A549 (cell line): ENCODE measurements around the gene CS. TPM values are rescaled to one million over a fixed set of nuclear protein-coding genes. Genes with fewer than 3 reads are reported as not detected.

Source experiments
- ATAC-seq, 2 experiments: fragments of 200-7000 bp in 1 of 2; fragments of >200 bp in 1 of 2; cut with Nextera tagmentation in 1 of 2; cut with Tn5 transposase in 1 of 2; 3 replicates each; pipeline versions ENCODE4 v1.8.0 to v1.9.1; 2018 to 2020; ENCODE audit warnings: mild to moderate bottlenecking in 1 of 2, moderate library complexity in 1 of 2
- CTCF ChIA-PET: fragments of 300-600 bp; sonication (Branson Sonifier 250); formaldehyde crosslinking; extraction: SDS; loops from one replicate; lab custom pipeline; 2021; ENCODE audit warnings: antibody characterized with exemption, inconsistent platforms; lab: Yijun Ruan, JAX
- POLR2A ChIA-PET: fragments of 350-600 bp; formaldehyde crosslinking; extraction: SDS; loops from one replicate; lab custom pipeline; 2021; ENCODE audit warnings: antibody characterized with exemption, inconsistent platforms; lab: Yijun Ruan, JAX
- DNase-seq, 2 experiments: peaks; one replicate each; pipeline versions ENCODE4 v3.0.0 to v3.0.0-alpha.2; 2011 to 2016; ENCODE audit warnings: low read depth in 1 of 2, low spot score in 1 of 2
- FAIRE-seq: peaks from 2 replicates; lab custom pipeline; 2011; peaks lifted over from hg19 to GRCh38; lab: Jason Lieb, UNC
- H3K27ac ChIP-seq, 2 experiments: fragments of >200 bp; sonication (Bioruptor Twin); formaldehyde crosslinking; 3 replicates each; pipeline ENCODE4 v1.5.1; 2016 to 2017
- H3K4me1 ChIP-seq: fragments of >200 bp; sonication (Bioruptor Twin); formaldehyde crosslinking; 3 replicates; pipeline ENCODE4 v1.6.1; 2016
- H3K4me2 ChIP-seq: fragments of >200 bp; sonication (Bioruptor Twin); formaldehyde crosslinking; 3 replicates; pipeline ENCODE4 v1.6.1; 2016
- H3K4me3 ChIP-seq: fragments of >200 bp; sonication (Bioruptor Twin); formaldehyde crosslinking; 3 replicates; pipeline ENCODE4 v1.5.1; 2016
- H3K9me3 ChIP-seq: fragments of >200 bp; sonication (Bioruptor Twin); formaldehyde crosslinking; 3 replicates; pipeline ENCODE4 v1.6.1; 2016
- ATOH8 ChIP-seq: fragments of 250-450 bp; sonication (Bioruptor Pico); IDR thresholded peaks from 2 replicates; pipeline ENCODE4 v1.5.0; 2020; ENCODE audit warnings: low read depth, mild to moderate bottlenecking, moderate library complexity
- CBX8 ChIP-seq: fragments of 200-600 bp; sonication (generic); IDR thresholded peaks from 2 replicates; pipeline ENCODE4 v1.6.1; 2016
- E2F6 ChIP-seq: IDR thresholded peaks from 2 replicates; pipeline ENCODE4 v1.6.1; 2012; ENCODE audit warnings: low read depth, borderline replicate concordance
- EHF ChIP-seq: fragments of 250-450 bp; sonication (Bioruptor Pico); IDR thresholded peaks from 2 replicates; pipeline ENCODE4 v1.5.0; 2020; ENCODE audit warnings: mild to moderate bottlenecking
- ELK1 ChIP-seq: fragments of 150-350 bp; IDR thresholded peaks from 2 replicates; pipeline ENCODE4 v1.6.1; 2014; ENCODE audit warnings: low read depth, mild to moderate bottlenecking, low read length
- EP300 ChIP-seq, 2 experiments: fragments of >200 bp; sonication (Bioruptor Twin); formaldehyde crosslinking; IDR thresholded peaks; 2 replicates in 1 of 2; 3 replicates in 1 of 2; pipeline ENCODE4 v1.6.1; 2016 to 2017
- FOXS1 ChIP-seq: fragments of 250-450 bp; sonication (Bioruptor Pico); IDR thresholded peaks from 2 replicates; pipeline ENCODE4 v1.5.0; 2020; ENCODE audit warnings: mild to moderate bottlenecking, moderate library complexity
- HDAC2 ChIP-seq: fragments of 200-600 bp; sonication (generic); IDR thresholded peaks from 2 replicates; pipeline ENCODE4 v1.6.1; 2016
- HEYL ChIP-seq: fragments of 250-450 bp; sonication (Bioruptor Pico); IDR thresholded peaks from 2 replicates; pipeline ENCODE4 v1.8.0; 2021; ENCODE audit warnings: mild to moderate bottlenecking, moderate library complexity
- HOXA7 ChIP-seq: fragments of 250-450 bp; sonication (Bioruptor Pico); IDR thresholded peaks from 2 replicates; pipeline ENCODE4 v1.5.0; 2020; ENCODE audit warnings: mild to moderate bottlenecking, moderate library complexity
- HOXB13 ChIP-seq: fragments of 250-450 bp; sonication (Bioruptor Pico); IDR thresholded peaks from 2 replicates; pipeline ENCODE4 v1.5.0; 2020; ENCODE audit warnings: low read depth, mild to moderate bottlenecking, moderate library complexity
- HOXB5 ChIP-seq: fragments of 250-450 bp; sonication (Bioruptor Pico); IDR thresholded peaks from 2 replicates; pipeline ENCODE4 v1.5.0; 2020; ENCODE audit warnings: mild to moderate bottlenecking, moderate library complexity
- JUN ChIP-seq, 2 experiments: fragments of >200 bp; sonication (Bioruptor Twin); formaldehyde crosslinking; IDR thresholded peaks; 2 replicates in 1 of 2; 3 replicates in 1 of 2; pipeline ENCODE4 v1.6.1; 2016 to 2017
- JUNB ChIP-seq: fragments of >200 bp; sonication (Bioruptor Twin); formaldehyde crosslinking; IDR thresholded peaks from 2 replicates; pipeline ENCODE4 v1.6.1; 2016
- KDM5A ChIP-seq: fragments of 200-600 bp; sonication (generic); IDR thresholded peaks from 2 replicates; pipeline ENCODE4 v1.6.1; 2016; ENCODE audit warnings: antibody characterized with exemption, mild to moderate bottlenecking
- MAFK ChIP-seq: fragments of 450-650 bp; IDR thresholded peaks from 2 replicates; pipeline ENCODE4 v1.6.1; 2014; ENCODE audit not compliant: partially characterized antibody
- NFE2L2 ChIP-seq: fragments of 150-350 bp; conservative IDR thresholded peaks from 2 replicates; pipeline ENCODE4 v1.6.1; 2014; ENCODE audit warnings: low read length
- POLR2AphosphoS2 ChIP-seq: conservative IDR thresholded peaks from 2 replicates; pipeline ENCODE4 v1.6.1; 2012; ENCODE audit warnings: low read length, improper control_type of control experiment, inconsistent platforms
- RAD21 ChIP-seq, 2 experiments: fragments of >200 bp in 1 of 2; sonication (Bioruptor Twin) in 1 of 2; formaldehyde crosslinking in 1 of 2; IDR thresholded peaks in 1 of 2; conservative IDR thresholded peaks in 1 of 2; 2 replicates in 1 of 2; 3 replicates in 1 of 2; pipeline ENCODE4 v1.6.1; 2012 to 2018; ENCODE audit warnings: inconsistent platforms in 1 of 2
- RCOR1 ChIP-seq: fragments of 150-350 bp; IDR thresholded peaks from 2 replicates; pipeline ENCODE4 v1.6.1; 2014; ENCODE audit warnings: antibody characterized with exemption, low read length, low read depth
- REST ChIP-seq: fragments of 200-600 bp; sonication (generic); IDR thresholded peaks from 2 replicates; pipeline ENCODE4 v1.6.1; 2016; ENCODE audit warnings: antibody characterized with exemption, mild to moderate bottlenecking, moderate library complexity
- RFX5 ChIP-seq: fragments of 450-650 bp; IDR thresholded peaks from 2 replicates; pipeline ENCODE4 v1.7.1; 2014; ENCODE audit warnings: antibody characterized with exemption, mild to moderate bottlenecking, moderate library complexity
- RNF2 ChIP-seq: fragments of 200-600 bp; sonication (generic); IDR thresholded peaks from 2 replicates; pipeline ENCODE4 v1.6.1; 2016; ENCODE audit warnings: low read depth, mild to moderate bottlenecking, antibody characterized with exemption, moderate library complexity, borderline replicate concordance
- TP53 ChIP-seq: fragments of 250-450 bp; sonication (Bioruptor Pico); IDR thresholded peaks from 2 replicates; pipeline ENCODE4 v1.5.0; 2021; ENCODE audit warnings: mild to moderate bottlenecking, moderate library complexity
- ZC3H11A ChIP-seq: fragments of 450-650 bp; IDR thresholded peaks from 2 replicates; pipeline ENCODE4 v1.6.1; 2014; ENCODE audit warnings: antibody characterized with exemption, mild to moderate bottlenecking
- WGBS: methylation state at CpG from one replicate; pipeline ENCODE4 v1.1.6; 2017; ENCODE audit errors: missing lambda C conversion rate; 5-methylcytosine and 5-hydroxymethylcytosine counted together
- polyA plus RNA-seq, 4 experiments: library from polyadenylated mRNA; depleted of rRNA in 3 of 4; stranded (reverse); fragments of >200 nt; fragmentation: RNase III in 1 of 4; extraction: RNeasy Plus Mini Kit Qiagen cat#74134 plus additional on column Dnase treatment in 1 of 4; gene quantifications; 2 replicates in 3 of 4; 3 replicates in 1 of 4; pipeline ENCODE4 v1.2.3, GENCODE V29; 2011 to 2017

Gene CS
- polyA plus RNA-seq, 2 of the 4 experiments (the other 2 are of a cell fraction), result 146 to 223 TPM

GRCh38 chr12:56255671-56256070, 44.5 kb downstream of the CS start:
- Histone ChIP-seq H3K9me3 (no peaks in the 10 kb centered on the region), H3K4me3 (no peak overlapping the region), H3K4me2 (peak overlapping the region; percentile 79; the same call in 1 of the 3 replicates), H3K4me1 (peaks cover 26% of the 10 kb centered on the region), H3K27ac (peak overlapping the region in 1 of 2 experiments; percentile 97; a peak in 2 of 6 replicates)
- ChIA-PET POLR2A (no interaction called here), CTCF (interaction anchor here (1.0 to 14.6 kb wide), 10 partner anchors 8 to 130 kb away, joined by 3 to 146 read pairs (median 14); partner anchors contain the start of genes COQ10A and SMARCC2)
- no peak for TF ChIP-seq JUN (IDR thresholded peaks at IDR 0.05)
- no peak for TF ChIP-seq TP53 (CRISPR knock-in tag)
- no peak for ATAC-seq
- no peak for FAIRE-seq
- no peak for DNase-seq
- 85% methylated on average over 7 of the region's 7 CpGs for WGBS

- CTCF ChIA-PET, result interaction anchor here (0.6 to 14.6 kb wide), 8 partner anchors 17 to 82 kb away, joined by 3 to 146 read pairs (median 6); partner anchors contain the start of genes COQ10A, RNF41 and SMARCC2
- no peak for ATAC-seq
- TF ChIP-seq TP53 (CRISPR knock-in tag) (no peak), E2F6 (no peak), EHF (no peak), RAD21 (conservative IDR thresholded peaks at IDR 0.05 in 1 of 2, IDR thresholded peaks at IDR 0.05 in 1 of 2) (no peak), HOXA7 (no peak), ZC3H11A (no peak), HOXB13 (CRISPR knock-in tag) (no peak), POLR2AphosphoS2 (no peak), CBX8 (no peak), JUNB (no peak), RCOR1 (no peak), MAFK (no peak), ELK1 (no peak), ATOH8 (CRISPR knock-in tag) (no peak), RNF2 (no peak), HEYL (no peak), HDAC2 (no peak)
- TF ChIP-seq, all 56 proteins: peak for 0
- no peak overlapping the region for H3K27ac ChIP-seq
- no peak overlapping the region for H3K4me2 ChIP-seq
- FAIRE-seq, result no peak
- peaks cover 15% of the 10 kb centered on the region for H3K4me1 ChIP-seq
- no peaks in the 10 kb centered on the region for H3K9me3 ChIP-seq
- POLR2A ChIA-PET, result interaction anchor here (1.4 kb wide), 1 partner anchor 31 kb away, joined by 3 read pairs; the partner anchor contains the start of gene RNF41
- 93% methylated on average over 11 of the region's 11 CpGs for WGBS
- H3K4me3 ChIP-seq, result no peak overlapping the region
- DNase-seq, result no peak
These were observed 47.0 kb downstream of the CS start for GRCh38 chr12:56253091-56253490.

- Histone ChIP-seq H3K4me2 (no peak overlapping the region), H3K4me3 (no peak overlapping the region), H3K27ac (no peak overlapping the region), H3K9me3 (no peaks in the 10 kb centered on the region), H3K4me1 (peaks cover 15% of the 10 kb centered on the region)
- ATAC-seq (no peak), DNase-seq (no peak), FAIRE-seq (no peak)
- CTCF ChIA-PET, result interaction anchor here (0.6 to 14.6 kb wide), 10 partner anchors 9 to 82 kb away, joined by 3 to 146 read pairs (median 4); partner anchors contain the start of genes COQ10A, RNF41 and SMARCC2
- 99% methylated on average over 3 of the region's 3 CpGs for WGBS
- no peak for TF ChIP-seq FOXS1
- no peak for TF ChIP-seq EP300 (IDR thresholded peaks at IDR 0.05)
- no peak for TF ChIP-seq ATOH8 (CRISPR knock-in tag)
- no peak for TF ChIP-seq KDM5A
- TF ChIP-seq HOXB5 (CRISPR knock-in tag), result no peak
- no peak for TF ChIP-seq RFX5
- no peak for TF ChIP-seq NFE2L2
- TF ChIP-seq REST, result no peak
- POLR2A ChIA-PET, result no interaction called here
These were observed 47.5 kb downstream of the CS start for GRCh38 chr12:56252649-56253048.
